ENCODE data around the gene HKDC1.
"Not testable (repeated sequence)": the region's sequence is repeated elsewhere in the genome, so short reads cannot be mapped to it uniquely, and the experiment has no call there.

GRCh38 chr10:69284402-69284801, 64.3 kb downstream of the HKDC1 start:
- not testable (repeated sequence) for TF ChIP-seq EZH2phosphoT487 (IDR thresholded peaks at IDR 0.05; ENCODE audit: insufficient read depth, low read depth); EZH2 (IDR thresholded peaks at IDR 0.05; ENCODE audit: insufficient read depth, poor library complexity, severe bottlenecking)

Measured in GM23248 (cell line).